A673 (cell line): ENCODE data around the gene ITGB3. TPM values are rescaled to one million over a fixed set of nuclear protein-coding genes. Genes with fewer than 3 reads are reported as not detected.

Source experiments
- BruUV-seq: library from RNA; stranded (reverse); fragments of 400-500 nt; replicated peaks from 2 replicates; lab custom pipeline; 2021; lab: Mats Ljungman, UMichigan
- CTCF ChIA-PET: fragments of 300-600 bp; sonication (Branson Sonifier 250); formaldehyde crosslinking; loops from one replicate; lab custom pipeline; 2022; ENCODE audit warnings: antibody characterized with exemption; lab: Charles Lee
- POLR2A ChIA-PET: fragments of 300-600 bp; sonication (Branson Sonifier 250); formaldehyde crosslinking; loops from one replicate; lab custom pipeline; 2022; ENCODE audit warnings: antibody characterized with exemption; ENCODE audit not compliant: low non-redundant PET; lab: Charles Lee
- DNase-seq: peaks from one replicate; pipeline ENCODE4 v3.0.0-alpha.2; 2015; ENCODE audit warnings: low spot score
- H3K27ac ChIP-seq: fragments of 200-600 bp; sonication (generic); 2 replicates; pipeline ENCODE4 v1.5.1; 2016; ENCODE audit warnings: mixed run types, low read depth, mild to moderate bottlenecking, mixed read lengths, antibody characterized with exemption, low read length; ENCODE audit not compliant: poor library complexity, severe bottlenecking
- H3K27me3 ChIP-seq: fragments of 200-600 bp; sonication (generic); replicated peaks from 2 replicates; pipeline ENCODE4 v1.6.1; 2017; ENCODE audit warnings: mixed run types, low read depth, mild to moderate bottlenecking, mixed read lengths, antibody characterized with exemption, low read length; ENCODE audit not compliant: insufficient read depth, poor library complexity
- H3K36me3 ChIP-seq: fragments of 200-600 bp; sonication (generic); 2 replicates; pipeline ENCODE4 v1.6.1; 2016; ENCODE audit warnings: mixed run types, mild to moderate bottlenecking, mixed read lengths, antibody characterized with exemption, low read length; ENCODE audit not compliant: insufficient read depth, poor library complexity, severe bottlenecking
- H3K4me1 ChIP-seq: fragments of 200-600 bp; sonication (generic); 2 replicates; pipeline ENCODE4 v1.6.1; 2017; ENCODE audit warnings: mixed run types, mild to moderate bottlenecking, mixed read lengths, antibody characterized with exemption, low read length; ENCODE audit not compliant: insufficient read depth, poor library complexity, severe bottlenecking
- H3K4me3 ChIP-seq: fragments of 200-600 bp; sonication (generic); 2 replicates; pipeline ENCODE4 v1.5.1; 2016; ENCODE audit warnings: low read depth, mixed run types, mild to moderate bottlenecking, mixed read lengths, low read length; ENCODE audit not compliant: poor library complexity, severe bottlenecking
- H3K9me3 ChIP-seq: fragments of 200-600 bp; sonication (generic); 2 replicates; pipeline ENCODE4 v1.6.1; 2016; ENCODE audit warnings: mixed run types, low read depth, mild to moderate bottlenecking, mixed read lengths, antibody characterized with exemption, low read length; ENCODE audit not compliant: poor library complexity, severe bottlenecking
- CTCF ChIP-seq: fragments of 300-800, 200-600 bp; sonication (generic); conservative IDR thresholded peaks from 2 replicates; pipeline ENCODE4 v1.5.1; 2017; ENCODE audit warnings: low read depth, mild to moderate bottlenecking, antibody characterized with exemption, low read length, moderate library complexity, mixed read lengths
- EZH2 ChIP-seq: fragments of 200-600 bp; sonication (generic); IDR thresholded peaks from 2 replicates; pipeline ENCODE4 v1.6.1; 2017; ENCODE audit warnings: borderline replicate concordance, low read depth, mild to moderate bottlenecking, mixed read lengths, antibody characterized with exemption, low read length; ENCODE audit not compliant: poor library complexity, severe bottlenecking
- intact Hi-C: fragments of 100-400 bp; cut with micrococcal nuclease; formaldehyde crosslinking; loops from one replicate; pipeline ENCODE4 v1.10.0; 2022; ENCODE audit not compliant: unreplicated experiment
- total RNA-seq: library from RNA; stranded (reverse); gene quantifications from 2 replicates; pipeline ENCODE4 v1.2.3, GENCODE V29; 2021

The ITGB3 gene
- total RNA-seq, 1 experiment from 2014 or later = not detected

GRCh38 chr17:47225911-47226688 is 27.5 kb upstream of the ITGB3 start:
- Histone ChIP-seq H3K9me3 (no peaks in the 10 kb centered on the region), H3K27ac (no peak overlapping the region), H3K4me1 (peaks cover 10% of the 10 kb centered on the region), H3K4me3 (no peak overlapping the region), H3K36me3 (no peaks in the 10 kb centered on the region), H3K27me3 (no peaks in the 10 kb centered on the region)
- intact Hi-C loops = no loop called here
- ChIA-PET CTCF (no interaction called here), POLR2A (no interaction called here)
- TF ChIP-seq EZH2 (no peak), CTCF (no peak)
- DNase-seq = no peak
- BruUV-seq = no TSS peak

- no peaks in the 10 kb centered on the region for H3K27me3 ChIP-seq
- no peak overlapping the region for H3K27ac ChIP-seq
- CTCF ChIA-PET = no interaction called here
- no TSS peak for BruUV-seq
- no peak for TF ChIP-seq EZH2
- no peak for TF ChIP-seq CTCF
- no peaks in the 10 kb centered on the region for H3K36me3 ChIP-seq
- peaks cover 10% of the 10 kb centered on the region for H3K4me1 ChIP-seq
- POLR2A ChIA-PET = no interaction called here
- DNase-seq = no peak
- intact Hi-C loops = loop anchor here (2.0 kb wide), 1 partner anchor 87 kb away; no protein-coding TSS in a partner anchor
- no peaks in the 10 kb centered on the region for H3K9me3 ChIP-seq
- no peak overlapping the region for H3K4me3 ChIP-seq
These were observed 25.8 kb upstream of the ITGB3 start for GRCh38 chr17:47227862-47228261.

GRCh38 chr17:47229535-47230443 is 23.8 kb upstream of the ITGB3 start:
- Histone ChIP-seq H3K9me3 (no peaks in the 10 kb centered on the region), H3K4me1 (peaks cover 8% of the 10 kb centered on the region), H3K4me3 (peak overlapping the region; percentile 21), H3K27me3 (no peaks in the 10 kb centered on the region), H3K27ac (no peak overlapping the region), H3K36me3 (no peaks in the 10 kb centered on the region)
- ChIA-PET CTCF (interaction anchor here (0.7 kb wide), 1 partner anchor 60 kb away, joined by 6 read pairs; no protein-coding TSS in a partner anchor), POLR2A (no interaction called here)
- no TSS peak for BruUV-seq
- intact Hi-C loops = loop anchor here (2.0 kb wide), 1 partner anchor 85 kb away; no protein-coding TSS in a partner anchor
- DNase-seq = peak; percentile 83
- TF ChIP-seq CTCF = peak; percentile 73
- TF ChIP-seq EZH2 = no peak
